Stimulated activated CD4-positive, alpha-beta T cell treated with anti-CD3 and anti-CD28 coated beads, Interleukin-4, amount 100 ng/mL, for 4 hours (primary cell): ENCODE data around the gene LENEP.

Source experiments
- DNase-seq, 2 experiments: peaks; one replicate each; pipeline ENCODE4 v3.0.0-alpha.2; 2020

LENEP gene

GRCh38 chr1:154993572-154994268, at the start of gene LENEP:
Gene LENEP, plus strand, starts transcription at chr1:154993586. Its CDS starts 22 bp downstream, at chr1:154993608.
- no peak for DNase-seq

- peak in 1 of 2 experiments; percentile 39 for DNase-seq
Measured at GRCh38 chr1:154943649-154944400, 49.6 kb upstream of the LENEP start.

DNA sequence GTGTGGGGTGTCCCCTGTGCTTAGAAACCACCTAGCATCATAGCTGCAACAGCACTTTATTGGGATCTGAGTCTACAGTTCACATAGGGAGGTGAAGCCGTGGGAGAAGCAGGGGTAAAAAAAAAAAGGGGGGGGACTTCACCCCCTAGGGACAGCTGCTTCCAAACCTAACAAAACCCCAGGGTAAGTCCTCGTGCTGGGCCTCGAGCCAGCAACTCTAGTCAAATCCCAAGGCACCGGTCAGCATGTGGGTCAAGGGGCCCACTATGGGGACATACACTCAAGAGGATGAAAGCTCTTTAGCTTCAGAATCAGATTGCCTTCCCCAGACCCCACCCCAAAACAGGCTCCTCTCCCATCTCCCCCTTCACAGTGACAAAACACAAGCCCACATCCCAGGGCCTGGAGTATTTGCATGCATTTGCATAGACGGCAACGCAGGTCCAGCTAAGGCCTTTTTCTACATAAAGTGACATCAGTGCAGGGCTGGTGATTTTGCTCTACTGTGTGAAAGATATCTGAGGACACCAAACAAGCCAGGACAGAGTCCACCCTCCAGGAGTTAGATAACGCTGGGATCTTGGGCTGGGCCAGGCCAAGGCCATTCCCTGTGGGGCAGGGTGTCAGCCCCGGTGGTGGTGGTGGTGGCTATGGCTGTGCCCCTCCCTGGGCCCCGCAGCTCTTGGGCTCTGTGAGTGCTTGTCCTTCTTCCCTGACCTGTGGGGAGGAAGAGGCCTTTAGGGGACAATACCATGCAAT, 48.8 kb upstream of the LENEP start:
- no peak for DNase-seq

GRCh38 chr1:154945160-154945961, 48.0 kb upstream of the LENEP start:
- DNase-seq, result no peak

DNA sequence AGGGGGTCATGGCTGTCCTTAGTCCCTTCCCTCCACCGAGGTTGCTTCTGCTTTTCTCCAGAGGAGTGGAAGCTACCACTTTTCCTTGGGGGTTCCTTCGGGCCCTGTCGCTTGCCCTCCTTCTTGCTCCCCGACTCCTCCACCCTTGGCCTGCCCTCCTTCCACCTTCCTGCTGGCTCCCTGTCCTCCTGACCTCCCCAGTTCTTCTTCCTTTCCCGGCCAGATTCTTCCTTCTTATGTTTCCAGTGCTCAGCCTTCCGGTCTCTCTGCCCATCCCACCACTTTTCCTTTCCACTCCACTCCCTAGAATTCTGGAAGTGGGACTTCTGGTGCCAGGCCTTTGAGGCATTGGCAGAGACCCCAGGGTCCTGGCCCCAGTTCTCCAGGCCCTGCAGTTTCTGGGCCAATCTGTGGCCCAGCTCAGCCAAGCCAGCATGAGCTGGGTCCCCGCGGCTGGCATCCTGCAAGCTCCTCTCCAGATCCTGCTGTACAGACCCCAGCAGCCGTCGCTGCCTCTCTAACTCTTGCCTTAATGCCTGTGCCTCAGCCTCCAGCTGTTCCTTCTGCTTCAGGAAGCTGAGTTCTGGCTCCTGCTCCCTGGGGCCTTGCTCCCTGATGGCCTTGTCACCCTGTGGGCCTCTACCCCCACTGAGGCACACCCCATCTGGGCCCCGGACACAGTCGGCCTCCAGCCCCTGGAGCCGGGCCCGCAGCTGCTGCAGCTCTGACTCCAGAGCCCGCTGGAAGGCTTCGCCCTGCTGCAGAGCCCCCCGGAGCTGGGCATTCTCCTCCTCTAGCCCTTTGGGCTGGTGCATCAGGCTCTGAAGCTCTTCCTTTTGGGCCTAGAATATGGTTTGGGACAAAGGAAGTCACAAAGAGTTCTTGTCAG, 47.2 kb upstream of the LENEP start:
- no peak for DNase-seq

- DNase-seq, result no peak
Measured at GRCh38 chr1:154948079-154948478, 45.3 kb upstream of the LENEP start.

- DNase-seq, result peak; percentile 60 to 61
Measured at GRCh38 chr1:154951901-154952657, 41.3 kb upstream of the LENEP start.

DNA sequence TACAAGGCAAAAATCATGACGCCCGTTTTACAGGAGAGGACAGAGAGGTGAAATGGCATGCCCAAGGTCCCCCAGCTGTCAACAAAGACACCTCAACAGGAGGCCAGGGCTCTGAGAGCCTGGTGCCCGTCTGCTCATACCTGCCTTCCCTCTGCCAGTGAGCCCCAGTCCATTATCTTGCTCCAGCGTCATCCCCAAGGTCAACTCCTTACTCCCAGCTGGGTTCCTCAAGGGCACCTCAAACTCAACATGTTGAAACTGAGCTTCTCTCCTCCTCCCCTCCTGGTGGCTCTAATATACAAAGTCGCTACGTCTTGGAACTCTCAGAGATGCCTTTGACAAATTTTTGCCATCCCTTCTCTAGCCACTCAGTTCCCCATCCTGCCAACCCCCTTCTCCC, 40.7 kb upstream of the LENEP start:
- no peak for DNase-seq

GRCh38 chr1:154953611-154954038, 39.8 kb upstream of the LENEP start:
- no peak for DNase-seq

DNA sequence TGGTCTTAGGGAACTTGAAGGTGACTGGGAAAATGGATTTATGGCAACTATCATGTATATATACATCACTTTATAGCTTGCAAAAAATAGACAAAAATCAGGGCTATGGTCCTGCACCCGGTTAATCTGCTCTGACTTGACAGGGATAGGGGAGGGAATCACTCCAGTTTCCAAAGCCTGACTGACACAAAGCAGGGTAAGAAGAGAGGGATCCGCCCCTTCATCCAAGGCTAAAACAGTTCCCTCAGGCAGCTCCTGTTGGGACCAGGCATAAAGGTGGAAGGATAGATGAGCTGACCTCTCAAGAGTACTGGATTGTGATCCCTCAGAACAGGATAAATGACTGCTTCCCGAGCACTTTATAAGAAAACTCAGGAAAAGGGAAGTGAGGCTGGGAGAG, 38.8 kb upstream of the LENEP start:
- no peak for DNase-seq

DNA sequence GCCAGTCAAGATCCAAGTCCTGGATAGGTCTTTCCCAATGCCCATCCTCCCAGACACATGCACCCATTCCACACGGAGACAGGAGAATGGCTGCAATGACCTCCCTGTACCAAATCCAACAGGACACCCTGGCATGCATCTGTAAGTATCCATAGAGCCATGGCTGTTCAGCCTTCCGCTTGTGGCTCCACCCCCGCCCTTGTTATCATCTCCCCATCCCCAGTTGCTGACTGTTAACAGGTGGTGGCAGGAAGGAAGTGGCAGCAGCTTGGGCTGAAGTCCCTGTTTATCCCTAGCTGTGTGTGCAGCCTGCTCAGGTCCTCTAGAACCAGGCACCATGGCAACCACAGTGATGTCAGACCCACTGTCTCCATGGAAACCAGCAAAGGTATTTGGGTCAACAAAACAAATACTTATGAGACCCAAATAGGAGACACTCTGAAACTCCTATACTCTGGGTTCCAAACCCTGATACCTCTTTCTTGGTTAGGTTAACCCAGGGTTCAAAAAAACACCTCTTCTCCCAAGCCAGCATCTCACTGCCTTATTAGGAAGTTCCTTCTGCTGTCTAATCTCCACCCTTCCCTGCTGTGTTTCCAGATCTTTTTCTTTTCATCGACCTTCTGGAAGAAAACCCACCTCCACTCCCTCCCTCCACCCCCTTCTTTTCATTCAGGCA, 38.2 kb upstream of the LENEP start:
- peak; percentile 45 to 77 for DNase-seq

GRCh38 chr1:154955718-154956543, 37.5 kb upstream of the LENEP start, which contains the start of gene PBXIP1:
Gene PBXIP1, minus strand, starts transcription at chr1:154956099. Its CDS starts 2,378 bp downstream, at chr1:154953721.
- DNase-seq, result peak; percentile 54 to 79

GRCh38 chr1:154956544-154956941, 36.8 kb upstream of the LENEP start:
- no peak for DNase-seq

- DNase-seq, result no peak
Measured at GRCh38 chr1:154957091-154957657, 36.2 kb upstream of the LENEP start.

- DNase-seq, result no peak
Measured at GRCh38 chr1:154958036-154958435, 35.4 kb upstream of the LENEP start.

DNA sequence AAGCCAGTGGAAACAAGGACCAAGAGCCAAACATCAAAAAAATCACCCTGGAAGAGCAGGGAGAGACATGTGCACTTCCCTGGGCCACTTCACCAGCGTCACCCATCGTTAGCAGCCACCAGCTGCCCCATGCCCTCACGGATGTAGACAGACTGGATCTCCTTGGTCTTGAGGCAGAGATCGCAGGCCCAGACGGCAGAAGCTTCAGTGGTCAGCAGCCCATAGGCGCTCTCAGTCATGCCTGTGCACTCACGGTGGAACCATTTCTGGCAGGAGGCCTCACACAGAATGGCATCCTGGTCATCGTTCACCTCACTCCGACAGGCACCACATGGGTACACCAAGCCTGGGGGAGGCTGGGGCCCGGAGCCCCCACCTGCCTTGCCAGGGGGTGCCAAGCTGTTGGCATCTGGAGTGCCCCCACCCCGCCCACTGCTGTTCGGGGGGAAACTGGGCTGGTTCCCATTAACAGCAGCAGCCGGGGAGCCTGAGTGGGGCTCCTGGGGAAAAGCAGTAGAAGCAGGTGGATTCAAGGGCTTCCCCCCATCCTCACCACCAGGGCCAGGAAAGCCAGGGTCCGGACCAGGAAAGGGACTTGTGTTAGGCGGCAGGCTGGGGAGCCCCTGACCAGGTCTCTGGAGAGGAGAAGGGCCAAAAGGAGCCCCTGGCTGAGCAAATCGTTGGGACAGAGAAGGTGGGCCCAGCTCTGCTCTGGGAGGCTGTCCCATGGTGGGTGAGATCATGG, 34.5 kb upstream of the LENEP start:
- DNase-seq, result no peak

GRCh38 chr1:154959426-154959780, 34.0 kb upstream of the LENEP start:
- DNase-seq, result no peak

- no peak for DNase-seq
Measured at GRCh38 chr1:154960446-154961136, 32.8 kb upstream of the LENEP start.
